ENCODE data around the gene DCAF15. TPM values are rescaled to one million over a fixed set of nuclear protein-coding genes. Genes with fewer than 3 reads are reported as not detected.

DCAF15 gene
- total RNA-seq, 1 donor from 2014 or later, result 20.6 TPM

GRCh38 chr19:13946414-13946813 is 5.9 kb upstream of the DCAF15 start:
- no peak for DNase-seq (ENCODE audit: extremely low spot score in 2 of 2)
- Histone ChIP-seq H3K4me3 (no peak overlapping the region), H3K36me3 (no peaks in the 10 kb centered on the region), H3K27ac (no peak overlapping the region), H3K4me1 (no peaks in the 10 kb centered on the region), H3K27me3 (no peaks in the 10 kb centered on the region), H3K9me3 (no peaks in the 10 kb centered on the region)
- intact Hi-C loops (cut with DNase I), result no loop called here
- peak in 1 of 2 donors; percentile 8 for TF ChIP-seq POLR2AphosphoS5 (IDR thresholded peaks at IDR 0.05; ENCODE audit: insufficient read depth in 1 of 2, low read depth in 1 of 2)
- TF ChIP-seq POLR2A (IDR thresholded peaks at IDR 0.05), result no peak
- TF ChIP-seq CTCF (IDR thresholded peaks at IDR 0.05), result no peak

DNA sequence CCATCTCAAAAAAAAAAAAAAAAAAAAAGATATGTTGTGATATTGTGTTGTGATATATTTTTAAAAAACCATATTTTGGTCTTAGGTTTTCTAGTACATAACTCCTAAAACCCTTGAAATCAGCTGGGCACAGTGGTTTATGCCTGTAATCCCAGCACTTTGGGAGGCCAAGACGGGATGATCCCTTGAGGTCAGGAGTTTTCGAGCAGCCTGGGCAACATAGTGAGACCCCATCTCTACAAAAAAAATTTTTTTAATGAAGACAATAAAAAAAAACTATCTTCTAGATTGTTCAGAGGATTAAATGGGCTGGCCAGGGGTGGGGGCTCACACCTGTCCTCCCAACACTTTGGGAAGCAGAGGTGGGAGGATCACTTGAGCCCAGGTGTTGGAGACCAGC is 1.3 kb upstream of the DCAF15 start:
- DNase-seq (ENCODE audit: extremely low spot score in 2 of 2), result no peak
- Histone ChIP-seq H3K9me3 (no peaks in the 10 kb centered on the region), H3K27me3 (no peaks in the 10 kb centered on the region), H3K36me3 (peaks cover 0 to 14% of the 10 kb centered on the region in 2 donors), H3K4me1 (peaks cover 12% of the 10 kb centered on the region), H3K27ac (no peak overlapping the region), H3K4me3 (no peak overlapping the region)
- TF ChIP-seq POLR2A (IDR thresholded peaks at IDR 0.05) (no peak), CTCF (IDR thresholded peaks at IDR 0.05) (no peak), POLR2AphosphoS5 (IDR thresholded peaks at IDR 0.05; ENCODE audit: insufficient read depth in 1 of 2, low read depth in 1 of 2) (no peak)
- intact Hi-C loops (cut with DNase I), result no loop called here

- H3K4me1 ChIP-seq, result peaks cover 12% of the 10 kb centered on the region
- H3K27me3 ChIP-seq, result no peaks in the 10 kb centered on the region
- no peak for TF ChIP-seq POLR2AphosphoS5 (IDR thresholded peaks at IDR 0.05; ENCODE audit: insufficient read depth in 1 of 2, low read depth in 1 of 2)
- TF ChIP-seq POLR2A (IDR thresholded peaks at IDR 0.05), result no peak
- no peak for TF ChIP-seq CTCF (IDR thresholded peaks at IDR 0.05)
- no peak for DNase-seq (ENCODE audit: extremely low spot score in 2 of 2)
- no peaks in the 10 kb centered on the region for H3K9me3 ChIP-seq
- intact Hi-C loops (cut with DNase I), result no loop called here
- H3K27ac ChIP-seq, result no peak overlapping the region
- peak overlapping the region; percentile 83 to 89 for H3K4me3 ChIP-seq
- peaks cover 0 to 21% of the 10 kb centered on the region in 2 donors for H3K36me3 ChIP-seq
Observed at GRCh38 chr19:13951799-13952153, 533 bp upstream of the DCAF15 start.

DNA sequence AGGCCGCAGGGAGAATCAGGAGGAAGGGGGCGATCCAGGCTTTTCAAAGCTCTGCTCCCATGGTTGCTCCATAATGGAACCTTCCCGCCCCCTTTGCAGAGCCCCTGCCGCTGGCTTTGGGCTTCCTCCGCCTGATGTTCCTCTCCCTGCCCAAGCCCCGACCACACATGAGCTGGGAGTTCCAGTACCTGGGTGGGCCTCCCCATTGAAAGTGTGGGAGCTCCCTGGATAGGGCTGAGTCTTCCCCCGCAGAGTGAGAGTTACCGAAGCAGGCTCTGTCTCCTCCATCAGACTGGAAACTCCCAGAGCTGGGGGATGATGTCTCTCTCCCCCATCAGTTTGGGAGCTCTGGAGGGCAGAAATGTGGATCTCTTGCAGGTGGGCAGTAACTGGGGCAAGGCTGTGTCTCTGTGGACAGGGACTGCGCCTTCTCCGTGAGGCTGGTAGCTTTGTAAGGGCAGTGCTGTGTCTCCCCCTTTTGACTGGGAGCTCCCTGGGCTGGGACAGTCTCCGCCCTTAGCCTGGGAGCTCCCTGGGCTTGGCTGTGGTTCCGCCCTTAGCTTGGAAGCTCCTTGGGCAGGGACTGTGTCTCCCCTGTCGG is 722 bp downstream of the DCAF15 start:
- H3K4me1 ChIP-seq, result peaks cover 12% of the 10 kb centered on the region
- intact Hi-C loops (cut with DNase I), result no loop called here
- no peak for TF ChIP-seq CTCF (IDR thresholded peaks at IDR 0.05)
- no peak for TF ChIP-seq POLR2A (IDR thresholded peaks at IDR 0.05)
- no peak for TF ChIP-seq POLR2AphosphoS5 (IDR thresholded peaks at IDR 0.05; ENCODE audit: insufficient read depth in 1 of 2, low read depth in 1 of 2)
- H3K27ac ChIP-seq, result peak overlapping the region; percentile 70
- no peak for DNase-seq (ENCODE audit: extremely low spot score in 2 of 2)
- H3K36me3 ChIP-seq, result peaks cover 0 to 26% of the 10 kb centered on the region in 2 donors
- H3K9me3 ChIP-seq, result no peaks in the 10 kb centered on the region
- H3K27me3 ChIP-seq, result no peaks in the 10 kb centered on the region
- H3K4me3 ChIP-seq, result peak overlapping the region; percentile 83 to 89

GRCh38 chr19:13954185-13954584 is 1.9 kb downstream of the DCAF15 start:
- H3K27me3 ChIP-seq, result no peaks in the 10 kb centered on the region
- H3K36me3 ChIP-seq, result peaks cover 0 to 36% of the 10 kb centered on the region in 2 donors
- no peak overlapping the region for H3K27ac ChIP-seq
- no peak for DNase-seq (ENCODE audit: extremely low spot score in 2 of 2)
- TF ChIP-seq POLR2AphosphoS5 (IDR thresholded peaks at IDR 0.05; ENCODE audit: insufficient read depth in 1 of 2, low read depth in 1 of 2), result no peak
- TF ChIP-seq CTCF (IDR thresholded peaks at IDR 0.05), result no peak
- TF ChIP-seq POLR2A (IDR thresholded peaks at IDR 0.05), result no peak
- intact Hi-C loops (cut with DNase I), result no loop called here
- peaks cover 12% of the 10 kb centered on the region for H3K4me1 ChIP-seq
- H3K9me3 ChIP-seq, result no peaks in the 10 kb centered on the region
- no peak overlapping the region for H3K4me3 ChIP-seq
